ENCODE measurements around the gene FAAP100.

DNA sequence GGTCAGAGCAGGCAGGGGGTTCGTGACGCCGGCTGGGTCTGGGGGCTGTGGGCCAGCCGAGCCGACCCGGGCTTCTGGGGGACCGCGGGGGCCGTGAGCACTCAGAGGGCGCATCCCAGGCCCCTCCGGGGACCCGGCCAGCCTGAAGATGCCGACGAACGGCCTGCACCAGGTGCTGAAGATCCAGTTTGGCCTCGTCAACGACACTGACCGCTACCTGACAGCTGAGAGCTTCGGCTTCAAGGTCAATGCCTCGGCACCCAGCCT, 23.8 kb downstream of the FAAP100 start:
- no peak for TF ChIP-seq POLR2A (IDR thresholded peaks at IDR 0.05)
- TF ChIP-seq, protein P1, sequence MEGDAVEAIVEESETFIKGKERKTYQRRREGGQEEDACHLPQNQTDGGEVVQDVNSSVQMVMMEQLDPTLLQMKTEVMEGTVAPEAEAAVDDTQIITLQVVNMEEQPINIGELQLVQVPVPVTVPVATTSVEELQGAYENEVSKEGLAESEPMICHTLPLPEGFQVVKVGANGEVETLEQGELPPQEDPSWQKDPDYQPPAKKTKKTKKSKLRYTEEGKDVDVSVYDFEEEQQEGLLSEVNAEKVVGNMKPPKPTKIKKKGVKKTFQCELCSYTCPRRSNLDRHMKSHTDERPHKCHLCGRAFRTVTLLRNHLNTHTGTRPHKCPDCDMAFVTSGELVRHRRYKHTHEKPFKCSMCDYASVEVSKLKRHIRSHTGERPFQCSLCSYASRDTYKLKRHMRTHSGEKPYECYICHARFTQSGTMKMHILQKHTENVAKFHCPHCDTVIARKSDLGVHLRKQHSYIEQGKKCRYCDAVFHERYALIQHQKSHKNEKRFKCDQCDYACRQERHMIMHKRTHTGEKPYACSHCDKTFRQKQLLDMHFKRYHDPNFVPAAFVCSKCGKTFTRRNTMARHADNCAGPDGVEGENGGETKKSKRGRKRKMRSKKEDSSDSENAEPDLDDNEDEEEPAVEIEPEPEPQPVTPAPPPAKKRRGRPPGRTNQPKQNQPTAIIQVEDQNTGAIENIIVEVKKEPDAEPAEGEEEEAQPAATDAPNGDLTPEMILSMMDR (IDR thresholded peaks at IDR 0.05) = no peak

Data from uterus (tissue), 2 donors.